Measurements from ENCODE around the gene MCRIP1. TPM values are rescaled to one million over a fixed set of nuclear protein-coding genes. Genes with fewer than 3 reads are reported as not detected.

Gene MCRIP1
- total and polyA plus RNA-seq, 10 of the 15 experiments (the other 5 are each of a cell fraction or from before 2014, with no cell fraction given), result 0.31 to 54.4 (median 30.8) TPM

- TF ChIP-seq ZNF687 (IDR thresholded peaks at IDR 0.05) (no peak), ZSCAN29 (IDR thresholded peaks at IDR 0.05) (no peak), ZBED1 (IDR thresholded peaks at IDR 0.05; ENCODE audit: borderline replicate concordance) (no peak), GATAD2B (conservative IDR thresholded peaks at IDR 0.05; ENCODE audit: low read depth) (no peak), USF1 (IDR thresholded peaks at IDR 0.05; ENCODE audit: borderline replicate concordance, extremely low read length, insufficient read depth, low read depth, low read length) (no peak), IRF5 (IDR thresholded peaks at IDR 0.05; ENCODE audit: borderline replicate concordance) (no peak), POU2F2 (IDR thresholded peaks at IDR 0.05; ENCODE audit: borderline replicate concordance, low read depth, low read length) (peak; percentile 31; the same call in 1 of the 3 replicates), YBX1 (IDR thresholded peaks at IDR 0.05) (no peak), SIN3A (IDR thresholded peaks at IDR 0.05; ENCODE audit: low read depth, low read length) (no peak), CEBPZ (IDR thresholded peaks at IDR 0.05; ENCODE audit: low read depth, low read length) (no peak), ELK1 (IDR thresholded peaks at IDR 0.05; ENCODE audit: low read depth, low read length) (no peak), RELA (IDR thresholded peaks at IDR 0.05; ENCODE audit: borderline replicate concordance, partially characterized antibody) (no peak), BMI1 (IDR thresholded peaks at IDR 0.05; ENCODE audit: borderline replicate concordance) (no peak), CHD4 (IDR thresholded peaks at IDR 0.05) (no peak), HDGF (IDR thresholded peaks at IDR 0.05) (no peak), TCF3 (IDR thresholded peaks at IDR 0.05; ENCODE audit: borderline replicate concordance, insufficient read depth, low read depth, low read length) (peak; percentile 37; the same call in 1 of the 2 replicates)
Measured at GRCh38 chr17:81867991-81868673, 35.0 kb upstream of the MCRIP1 start (continued).
